GM12872 (cell line): ENCODE data around the gene STK32B.

ENCODE experiments used
- TF ChIP-seq, protein P1 (sequence below): IDR thresholded peaks from 3 replicates; pipeline ENCODE4 v1.5.1; 2011; ENCODE audit warnings: low read depth, mild to moderate bottlenecking, low read length, moderate library complexity; ENCODE audit not compliant: insufficient read depth

STK32B gene

DNA sequence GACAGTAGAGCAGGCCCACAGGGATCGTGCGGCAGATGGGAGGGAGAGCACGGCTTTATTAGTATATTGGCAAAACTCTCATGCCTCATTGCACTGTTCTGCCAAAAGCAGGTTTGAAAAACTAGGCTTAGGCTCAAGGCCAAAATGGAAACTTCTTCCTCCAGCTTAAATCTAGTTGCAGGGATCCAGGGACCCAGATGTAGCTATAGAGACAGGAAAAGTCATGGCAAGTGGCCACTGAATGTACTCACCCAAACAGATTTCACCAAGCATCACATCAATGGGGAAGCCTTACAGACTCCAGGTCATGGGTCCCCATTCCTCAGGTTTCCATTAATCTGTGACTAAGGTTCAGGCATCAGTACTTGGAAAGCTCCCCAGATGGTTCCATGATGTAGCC, 149.2 kb downstream of the STK32B start:
- TF ChIP-seq, protein P1, sequence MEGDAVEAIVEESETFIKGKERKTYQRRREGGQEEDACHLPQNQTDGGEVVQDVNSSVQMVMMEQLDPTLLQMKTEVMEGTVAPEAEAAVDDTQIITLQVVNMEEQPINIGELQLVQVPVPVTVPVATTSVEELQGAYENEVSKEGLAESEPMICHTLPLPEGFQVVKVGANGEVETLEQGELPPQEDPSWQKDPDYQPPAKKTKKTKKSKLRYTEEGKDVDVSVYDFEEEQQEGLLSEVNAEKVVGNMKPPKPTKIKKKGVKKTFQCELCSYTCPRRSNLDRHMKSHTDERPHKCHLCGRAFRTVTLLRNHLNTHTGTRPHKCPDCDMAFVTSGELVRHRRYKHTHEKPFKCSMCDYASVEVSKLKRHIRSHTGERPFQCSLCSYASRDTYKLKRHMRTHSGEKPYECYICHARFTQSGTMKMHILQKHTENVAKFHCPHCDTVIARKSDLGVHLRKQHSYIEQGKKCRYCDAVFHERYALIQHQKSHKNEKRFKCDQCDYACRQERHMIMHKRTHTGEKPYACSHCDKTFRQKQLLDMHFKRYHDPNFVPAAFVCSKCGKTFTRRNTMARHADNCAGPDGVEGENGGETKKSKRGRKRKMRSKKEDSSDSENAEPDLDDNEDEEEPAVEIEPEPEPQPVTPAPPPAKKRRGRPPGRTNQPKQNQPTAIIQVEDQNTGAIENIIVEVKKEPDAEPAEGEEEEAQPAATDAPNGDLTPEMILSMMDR: no peak

DNA sequence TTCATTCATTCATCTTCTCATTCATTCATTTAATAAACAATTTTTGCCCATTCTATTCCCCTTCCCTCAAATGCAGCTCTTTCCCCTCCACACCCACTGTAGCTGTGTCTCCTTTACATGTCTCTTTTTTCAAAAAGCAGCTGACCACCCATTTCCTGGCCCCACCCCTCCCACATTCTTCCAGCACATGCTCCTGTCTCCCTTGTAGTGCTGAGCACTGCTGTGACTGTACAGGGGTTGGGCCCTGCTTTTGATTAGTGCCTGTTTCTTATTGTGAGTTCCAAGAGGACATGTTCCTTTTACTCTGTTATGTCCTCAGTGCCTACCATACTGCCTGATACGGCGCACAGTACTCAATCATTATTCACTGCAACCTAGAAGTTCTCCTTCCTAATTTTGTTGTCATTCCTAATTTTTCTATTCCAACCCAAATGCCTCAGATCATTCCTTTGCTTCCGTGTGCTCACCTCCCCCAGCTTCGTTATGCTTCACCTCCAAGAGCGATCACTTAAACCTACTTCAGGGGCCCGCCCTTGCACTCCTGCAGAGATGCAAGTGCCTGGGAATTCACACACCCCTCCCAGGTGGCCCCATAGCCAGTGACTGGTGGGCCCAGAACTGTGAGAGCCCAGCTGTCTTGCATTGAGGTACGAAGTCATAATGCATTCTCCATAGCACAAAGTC, 152.2 kb downstream of the STK32B start:
- TF ChIP-seq, protein P1: no peak

DNA sequence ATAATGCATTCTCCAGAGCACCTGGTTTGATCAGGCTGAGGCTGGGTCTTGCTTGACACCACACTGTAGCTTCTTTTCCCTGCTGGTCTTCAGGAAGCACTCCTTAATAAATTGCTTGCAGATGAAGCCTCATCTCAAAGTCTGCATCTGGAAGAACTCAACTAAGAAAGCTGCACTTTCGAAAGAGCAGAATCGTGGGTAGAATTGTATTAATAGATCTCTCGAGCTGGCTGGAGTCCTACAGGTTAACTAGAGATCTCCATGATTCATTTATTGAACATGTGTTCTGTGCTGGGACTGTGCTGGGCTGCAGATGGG, 152.7 kb downstream of the STK32B start:
- TF ChIP-seq, protein P1: no peak

DNA sequence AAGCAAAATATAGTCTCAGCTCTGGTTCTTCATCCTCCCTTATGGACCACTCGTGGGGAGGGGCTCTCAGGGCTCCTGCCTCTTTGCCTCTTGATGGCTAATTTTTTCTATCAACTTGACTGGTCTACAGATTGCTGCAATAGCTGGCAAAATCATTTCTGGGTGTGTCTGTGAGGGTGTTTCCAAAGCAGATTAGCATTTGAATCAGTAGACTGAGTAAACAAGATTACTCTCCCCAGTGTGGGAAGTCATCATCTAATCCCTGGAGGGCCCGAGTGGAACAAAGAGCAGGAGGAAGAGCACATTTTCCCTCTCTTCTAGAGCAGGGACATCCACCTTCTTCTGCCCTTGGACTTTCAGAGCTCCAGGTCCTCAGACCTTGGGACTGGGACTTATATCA, 153.5 kb downstream of the STK32B start:
- TF ChIP-seq, protein P1: no peak

DNA sequence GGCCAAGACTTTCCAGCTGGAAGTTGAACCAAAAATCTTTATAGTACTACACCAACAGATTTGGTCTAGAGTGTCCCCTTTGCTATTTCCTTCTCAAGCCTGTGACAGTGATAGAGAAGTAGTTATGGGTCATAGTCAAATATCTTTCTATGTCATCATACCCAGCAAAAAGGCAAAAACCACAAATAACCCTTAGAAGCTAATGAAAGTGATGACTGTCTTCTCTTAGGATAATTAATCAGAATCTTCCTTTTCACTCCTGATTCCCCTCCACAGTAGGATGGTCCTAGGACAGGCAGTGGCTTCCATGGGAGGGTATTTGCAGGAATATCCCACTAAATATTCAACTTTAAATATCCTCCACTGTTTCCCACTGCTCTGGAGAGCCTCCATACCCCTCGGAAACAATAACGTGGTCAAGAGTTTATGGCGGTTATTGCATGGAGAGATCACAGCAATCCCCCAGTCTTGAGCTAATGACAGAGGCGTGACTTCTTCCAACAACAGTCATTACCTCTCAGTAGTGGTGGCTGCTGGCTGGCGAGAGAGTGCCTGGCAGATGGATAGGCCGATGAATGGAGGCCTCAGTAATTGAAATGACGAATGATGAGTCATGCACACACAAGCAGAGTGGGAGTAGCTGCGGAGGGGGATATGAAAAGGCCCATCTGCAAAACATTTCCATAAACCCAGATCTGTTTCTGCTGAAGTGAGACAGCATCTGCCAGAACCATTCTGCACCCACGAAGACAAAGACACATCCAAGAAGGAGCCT, 154.9 kb downstream of the STK32B start:
- TF ChIP-seq, protein P1: no peak

DNA sequence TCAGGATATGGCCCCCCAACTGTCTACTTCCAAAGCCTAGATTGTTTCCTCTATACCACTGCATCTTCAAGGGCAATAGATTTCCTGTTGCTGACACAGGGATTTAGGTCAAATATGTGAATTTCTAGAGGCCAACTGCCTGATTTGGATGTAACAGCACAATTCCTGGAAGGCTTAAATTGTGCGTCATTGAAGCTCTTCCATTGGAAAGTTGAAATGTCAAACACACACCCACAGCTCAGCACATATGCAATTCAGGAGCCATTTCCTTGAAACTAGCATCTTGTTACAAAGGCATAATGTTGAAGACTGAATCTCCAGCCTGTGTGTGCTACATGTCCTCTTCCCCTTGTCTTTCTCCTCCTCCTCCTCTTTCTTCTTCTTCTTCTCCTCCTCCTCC, 158.6 kb downstream of the STK32B start:
- TF ChIP-seq, protein P1: no peak

DNA sequence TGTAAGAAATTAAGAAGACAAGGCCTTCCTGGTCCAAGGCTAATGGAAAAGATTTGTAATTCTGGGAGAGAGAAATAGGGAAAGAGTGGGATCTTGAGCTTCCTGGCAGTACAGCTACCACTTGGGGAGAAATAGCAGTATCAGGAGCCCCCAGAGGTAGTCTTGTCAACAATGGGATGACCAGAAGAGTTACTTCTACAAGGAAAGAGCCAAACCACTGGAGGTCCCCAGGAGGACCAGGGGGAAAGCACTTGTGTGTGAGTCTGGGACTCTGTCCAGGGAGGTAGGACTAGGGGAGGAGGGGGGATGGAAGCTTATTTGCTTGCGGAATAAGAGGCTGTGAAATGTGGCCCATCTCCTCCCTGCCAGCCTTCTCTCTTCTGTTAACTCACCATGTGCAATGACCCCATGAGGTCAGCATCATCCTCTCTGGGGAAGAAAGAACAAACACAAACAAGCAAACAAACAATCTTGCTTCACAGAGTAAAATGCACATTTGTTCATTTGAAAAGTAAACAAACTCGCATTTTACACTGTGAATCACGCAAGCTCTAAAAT, 160.1 kb downstream of the STK32B start:
- TF ChIP-seq, protein P1: no peak
